ENCODE results near the gene EPX.
"Not testable (repeated sequence)": the region's sequence is repeated elsewhere in the genome, so short reads cannot be mapped to it uniquely, and the experiment has no call there.

Gene EPX

GRCh38 chr17:58192612-58193011, at the start of gene EPX:
EPX (plus strand) TSS chr17:58192726; CDS start chr17:58192847, 121 bp downstream.
- TF ChIP-seq, protein P1, sequence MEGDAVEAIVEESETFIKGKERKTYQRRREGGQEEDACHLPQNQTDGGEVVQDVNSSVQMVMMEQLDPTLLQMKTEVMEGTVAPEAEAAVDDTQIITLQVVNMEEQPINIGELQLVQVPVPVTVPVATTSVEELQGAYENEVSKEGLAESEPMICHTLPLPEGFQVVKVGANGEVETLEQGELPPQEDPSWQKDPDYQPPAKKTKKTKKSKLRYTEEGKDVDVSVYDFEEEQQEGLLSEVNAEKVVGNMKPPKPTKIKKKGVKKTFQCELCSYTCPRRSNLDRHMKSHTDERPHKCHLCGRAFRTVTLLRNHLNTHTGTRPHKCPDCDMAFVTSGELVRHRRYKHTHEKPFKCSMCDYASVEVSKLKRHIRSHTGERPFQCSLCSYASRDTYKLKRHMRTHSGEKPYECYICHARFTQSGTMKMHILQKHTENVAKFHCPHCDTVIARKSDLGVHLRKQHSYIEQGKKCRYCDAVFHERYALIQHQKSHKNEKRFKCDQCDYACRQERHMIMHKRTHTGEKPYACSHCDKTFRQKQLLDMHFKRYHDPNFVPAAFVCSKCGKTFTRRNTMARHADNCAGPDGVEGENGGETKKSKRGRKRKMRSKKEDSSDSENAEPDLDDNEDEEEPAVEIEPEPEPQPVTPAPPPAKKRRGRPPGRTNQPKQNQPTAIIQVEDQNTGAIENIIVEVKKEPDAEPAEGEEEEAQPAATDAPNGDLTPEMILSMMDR (conservative IDR thresholded peaks at IDR 0.05), result no peak
- H3K27ac ChIP-seq, result no peak within 1 kb of the TSS

GRCh38 chr17:58143335-58143734, 49.2 kb upstream of the EPX start:
- not testable (repeated sequence) for H3K27ac ChIP-seq

DNA sequence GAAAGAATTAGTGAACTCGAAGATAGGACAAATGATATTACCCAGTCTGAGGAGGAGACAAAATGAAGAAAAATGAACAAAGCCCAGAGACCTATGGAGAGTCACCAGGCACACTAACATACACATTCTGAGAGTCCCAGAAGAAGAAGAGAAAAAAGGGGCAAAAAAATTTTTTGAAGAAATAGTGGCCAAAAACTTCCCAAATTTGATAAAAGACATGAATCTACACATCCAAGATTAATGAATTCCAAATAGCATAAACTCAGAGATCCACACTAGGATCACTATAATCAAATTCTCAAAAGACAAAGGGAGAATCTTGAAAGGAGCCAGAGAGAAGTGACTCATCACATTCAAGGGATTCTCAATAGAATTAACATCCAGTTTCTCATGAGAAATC, 47.7 kb upstream of the EPX start:
- TF ChIP-seq, protein P1 (conservative IDR thresholded peaks at IDR 0.05), result no peak
- H3K27ac ChIP-seq, result no peak overlapping the region

DNA sequence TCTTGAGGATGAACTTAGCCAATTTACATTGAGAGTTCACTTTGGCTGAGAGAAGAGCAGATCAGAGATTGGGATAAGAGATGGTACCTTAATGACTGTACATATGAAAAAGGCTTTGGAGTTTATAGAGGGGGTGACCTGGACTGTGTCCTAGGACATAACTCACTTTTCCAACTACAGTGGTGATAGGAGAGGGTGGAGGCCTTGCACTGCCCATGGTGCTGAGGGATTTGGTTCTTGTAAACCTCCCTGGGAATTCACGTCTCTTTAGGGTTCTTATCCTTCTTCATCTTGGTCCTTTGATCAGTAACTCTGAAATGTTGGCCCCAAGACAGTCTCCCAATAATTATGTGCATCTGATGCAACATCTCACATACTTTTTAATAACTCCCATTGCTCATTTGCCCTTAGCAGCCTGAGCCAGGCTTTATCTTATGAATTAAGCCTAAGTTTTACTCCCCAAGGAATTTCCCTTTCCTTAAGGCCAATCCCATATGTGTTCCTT, 44.5 kb upstream of the EPX start, which contains the start of gene OR4D1:
Gene OR4D1, plus strand, starts transcription at position 455 of the 505 bp plus-strand sequence. CDS start 6,770 bp downstream, outside the sequence.
- H3K27ac ChIP-seq, result no peak within 1 kb of the TSS
- TF ChIP-seq, protein P1 (conservative IDR thresholded peaks at IDR 0.05), result no peak

DNA sequence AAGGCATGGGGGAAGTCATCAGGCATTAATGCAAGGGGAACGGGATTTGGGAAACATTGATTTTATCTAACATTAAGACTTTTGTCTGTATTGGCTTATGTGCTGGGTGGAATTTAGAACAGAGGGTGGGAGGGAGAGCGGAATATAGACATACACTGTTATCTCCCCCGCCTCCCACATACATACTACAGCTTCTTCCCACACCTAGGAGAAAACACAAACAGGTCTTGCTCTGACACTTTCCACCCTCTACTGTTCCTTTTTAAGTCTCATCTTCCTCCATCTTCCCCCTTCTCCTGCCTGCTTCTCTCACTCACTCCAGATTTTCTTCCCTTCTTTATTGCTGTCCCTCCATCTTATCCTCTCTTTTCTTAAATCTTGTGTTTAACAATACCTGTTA, 43.9 kb upstream of the EPX start:
- TF ChIP-seq, protein P1 (conservative IDR thresholded peaks at IDR 0.05), result no peak
- H3K27ac ChIP-seq, result no peak overlapping the region

DNA sequence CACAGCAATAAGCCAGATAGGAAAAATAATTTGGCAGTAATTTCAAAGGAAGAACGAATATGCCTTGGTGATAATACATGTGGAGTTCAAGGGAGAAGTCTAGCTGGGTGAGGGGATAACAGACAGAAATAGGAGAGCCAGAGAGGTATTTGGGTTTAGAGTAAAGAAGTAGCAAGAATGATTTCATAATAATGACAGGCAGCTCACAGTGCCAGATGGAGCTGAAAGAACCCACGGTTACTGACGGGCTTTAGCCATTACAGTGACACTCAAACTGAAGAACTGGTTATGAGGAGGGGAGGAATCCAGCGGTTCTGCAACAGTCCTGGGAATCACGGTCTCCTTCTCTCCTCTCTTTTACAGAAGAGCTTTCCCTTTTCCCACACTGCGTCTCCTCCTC, 42.1 kb upstream of the EPX start:
- TF ChIP-seq, protein P1 (conservative IDR thresholded peaks at IDR 0.05), result no peak
- H3K27ac ChIP-seq, result no peak overlapping the region

GRCh38 chr17:58153046-58153445, 39.5 kb upstream of the EPX start:
- no peak overlapping the region for H3K27ac ChIP-seq
- TF ChIP-seq, protein P1 (conservative IDR thresholded peaks at IDR 0.05), result no peak

DNA sequence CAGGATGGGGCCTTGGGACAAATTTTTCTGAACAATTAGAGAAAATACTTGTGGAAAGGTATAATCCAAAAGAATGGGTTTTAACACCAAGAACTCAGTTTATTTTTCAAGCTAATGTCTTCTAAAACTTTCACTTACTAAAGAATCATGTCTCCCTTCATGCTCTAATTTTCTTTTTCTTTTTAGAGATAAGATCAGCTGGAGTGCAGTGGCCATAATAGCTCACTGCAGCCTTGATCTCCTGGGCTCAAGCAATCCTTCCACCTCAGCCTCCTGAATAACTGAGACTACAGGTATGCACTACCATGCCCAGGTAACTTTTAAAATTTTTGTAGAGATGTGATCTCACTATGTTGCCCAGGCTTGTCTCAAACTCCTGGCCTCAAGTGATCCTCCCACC, 38.9 kb upstream of the EPX start:
- TF ChIP-seq, protein P1 (conservative IDR thresholded peaks at IDR 0.05), result no peak
- H3K27ac ChIP-seq, result no peak overlapping the region
